Suprapubic skin (tissue), 4 donors: ENCODE results near the gene HDGFL2.

Experiments used
- EP300 ChIP-seq: sonication (generic); formaldehyde crosslinking; IDR thresholded peaks from one replicate; pipeline ENCODE4 v1.6.1; 2017; ENCODE audit warnings: antibody characterized with exemption
- POLR2A ChIP-seq, 2 donors: fragments of 450-650 bp; IDR thresholded peaks; one replicate each; pipeline ENCODE4 v1.6.1; 2017; ENCODE audit warnings: antibody characterized with exemption in 2 of 2, mild to moderate bottlenecking in 2 of 2, moderate library complexity in 2 of 2
- POLR2AphosphoS5 ChIP-seq, 3 donors: sonication (generic); formaldehyde crosslinking; IDR thresholded peaks; one replicate each; pipeline ENCODE4 v1.6.1; 2017; ENCODE audit warnings: antibody characterized with exemption in 3 of 3
- TF ChIP-seq, protein P1 (sequence below), 2 donors: fragments of 200-600 bp in 1 of 2; fragments of 450-650 bp in 1 of 2; sonication (generic) in 1 of 2; IDR thresholded peaks; one replicate each; pipeline ENCODE4 v1.5.1; 2016 to 2019; ENCODE audit warnings: antibody characterized with exemption in 2 of 2, mild to moderate bottlenecking in 1 of 2, moderate library complexity in 1 of 2

GRCh38 chr19:4533334-4533733, 61.2 kb downstream of the HDGFL2 start:
- TF ChIP-seq POLR2AphosphoS5 (IDR thresholded peaks at IDR 0.05) (no peak), POLR2A (IDR thresholded peaks at IDR 0.05) (no peak), EP300 (no peak)
- TF ChIP-seq, protein P1, sequence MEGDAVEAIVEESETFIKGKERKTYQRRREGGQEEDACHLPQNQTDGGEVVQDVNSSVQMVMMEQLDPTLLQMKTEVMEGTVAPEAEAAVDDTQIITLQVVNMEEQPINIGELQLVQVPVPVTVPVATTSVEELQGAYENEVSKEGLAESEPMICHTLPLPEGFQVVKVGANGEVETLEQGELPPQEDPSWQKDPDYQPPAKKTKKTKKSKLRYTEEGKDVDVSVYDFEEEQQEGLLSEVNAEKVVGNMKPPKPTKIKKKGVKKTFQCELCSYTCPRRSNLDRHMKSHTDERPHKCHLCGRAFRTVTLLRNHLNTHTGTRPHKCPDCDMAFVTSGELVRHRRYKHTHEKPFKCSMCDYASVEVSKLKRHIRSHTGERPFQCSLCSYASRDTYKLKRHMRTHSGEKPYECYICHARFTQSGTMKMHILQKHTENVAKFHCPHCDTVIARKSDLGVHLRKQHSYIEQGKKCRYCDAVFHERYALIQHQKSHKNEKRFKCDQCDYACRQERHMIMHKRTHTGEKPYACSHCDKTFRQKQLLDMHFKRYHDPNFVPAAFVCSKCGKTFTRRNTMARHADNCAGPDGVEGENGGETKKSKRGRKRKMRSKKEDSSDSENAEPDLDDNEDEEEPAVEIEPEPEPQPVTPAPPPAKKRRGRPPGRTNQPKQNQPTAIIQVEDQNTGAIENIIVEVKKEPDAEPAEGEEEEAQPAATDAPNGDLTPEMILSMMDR (IDR thresholded peaks at IDR 0.05), result no peak
